ENCODE results near the gene LRMDA.

The LRMDA gene

DNA sequence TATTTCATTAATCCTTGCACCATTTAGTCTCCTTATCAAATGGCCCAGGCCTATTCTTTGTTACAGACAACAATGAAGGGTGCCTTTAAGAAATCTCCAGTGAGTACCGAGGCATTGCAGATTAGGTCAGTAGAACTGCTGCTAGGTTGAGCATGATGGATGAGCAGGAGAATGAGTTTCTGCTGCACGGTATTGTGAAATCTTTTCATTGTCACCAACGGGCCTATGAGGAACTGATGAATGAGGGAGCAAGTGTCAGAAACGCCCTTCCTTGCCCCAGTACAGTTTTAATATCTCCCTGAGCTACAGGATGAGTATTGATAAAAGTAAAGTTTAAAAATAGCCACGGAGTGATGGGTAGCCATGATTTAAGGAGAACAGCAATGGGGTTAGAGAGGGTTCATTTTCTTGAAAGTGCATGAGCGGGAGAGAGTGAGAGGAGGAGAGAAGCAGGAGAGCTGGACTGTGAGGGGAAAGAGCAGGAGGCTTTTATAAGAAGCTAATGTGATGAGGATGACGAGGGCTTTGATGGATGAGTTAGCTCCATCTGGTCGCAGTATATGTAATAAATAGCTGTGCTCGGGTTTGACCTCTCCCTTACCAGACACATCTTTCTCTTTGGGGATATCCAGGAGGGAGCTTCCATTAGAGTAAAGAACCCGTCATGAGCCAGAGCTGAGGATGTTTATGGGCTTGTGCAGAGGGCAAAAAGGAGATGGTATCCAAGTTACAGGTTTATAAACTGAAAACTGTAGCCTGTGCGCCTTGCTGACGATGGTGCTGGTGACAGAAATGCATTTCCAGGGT is 526.1 kb downstream of the LRMDA start:
- TF ChIP-seq CTCF (conservative IDR thresholded peaks at IDR 0.05; ENCODE audit: low read depth, low read length) = no peak
- DNase-seq (ENCODE audit: low read depth) = no peak
- no peak overlapping the region for H3K4me3 ChIP-seq (ENCODE audit: low read length)

- no peak for TF ChIP-seq CTCF (conservative IDR thresholded peaks at IDR 0.05; ENCODE audit: low read depth, low read length)
- no peak overlapping the region for H3K4me3 ChIP-seq (ENCODE audit: low read length)
- DNase-seq (ENCODE audit: low read depth) = peak; percentile 64
These were observed 527.8 kb downstream of the LRMDA start for GRCh38 chr10:75959209-75959608.

DNA sequence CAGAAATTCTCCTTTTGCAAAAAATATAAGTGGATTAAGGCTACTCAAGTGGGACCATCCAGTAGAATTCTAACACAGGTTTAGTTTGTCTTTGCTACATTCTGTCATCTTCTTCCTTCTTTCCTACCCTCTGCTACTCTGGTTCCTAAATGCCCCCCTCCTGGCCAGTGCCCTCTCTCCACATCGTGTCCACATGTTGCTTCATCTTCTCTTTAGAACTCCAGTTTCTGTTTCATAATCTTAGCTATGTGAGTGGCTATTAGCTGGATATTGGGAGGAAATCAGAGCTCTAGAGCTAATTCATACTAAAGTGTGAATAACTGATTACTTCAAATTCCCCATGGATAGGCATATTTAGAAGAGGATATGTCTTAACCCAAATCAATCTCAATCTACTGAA is 528.5 kb downstream of the LRMDA start:
- no peak for TF ChIP-seq CTCF (conservative IDR thresholded peaks at IDR 0.05; ENCODE audit: low read depth, low read length)
- H3K4me3 ChIP-seq (ENCODE audit: low read length) = no peak overlapping the region
- DNase-seq (ENCODE audit: low read depth) = no peak

DNA sequence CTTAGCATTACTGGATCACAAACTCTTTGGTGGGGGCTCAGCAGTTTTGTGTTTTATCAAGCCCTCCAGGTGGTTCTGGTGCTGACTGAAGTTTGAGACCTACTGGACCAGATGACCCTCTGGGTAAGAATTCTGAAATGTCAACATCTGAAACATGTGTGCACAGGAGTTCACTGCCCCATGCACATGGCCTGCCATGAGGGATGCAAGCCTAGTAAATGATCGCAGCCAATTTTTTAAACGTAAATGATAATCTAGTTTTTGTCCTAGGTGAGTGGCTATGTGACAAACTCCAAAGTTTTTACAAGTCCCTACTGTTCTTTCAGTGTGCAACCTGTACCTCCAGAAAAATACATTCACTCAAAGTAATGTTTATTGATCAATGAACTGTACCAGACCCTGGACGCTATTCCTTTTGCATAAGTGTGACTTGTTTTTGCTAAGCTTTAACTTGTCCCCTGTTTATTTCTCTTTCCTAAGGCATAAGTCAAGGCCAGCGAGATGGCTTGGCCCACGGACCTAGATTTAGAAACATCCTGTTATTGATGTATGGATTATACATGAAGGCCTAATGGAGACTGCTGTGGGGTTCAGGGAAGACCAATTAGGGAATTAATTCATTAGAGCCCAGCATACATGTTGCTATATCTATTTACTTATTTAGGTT is 531.1 kb downstream of the LRMDA start:
- H3K4me3 ChIP-seq (ENCODE audit: low read length) = no peak overlapping the region
- DNase-seq (ENCODE audit: low read depth) = no peak
- TF ChIP-seq CTCF (conservative IDR thresholded peaks at IDR 0.05; ENCODE audit: low read depth, low read length) = no peak

DNA sequence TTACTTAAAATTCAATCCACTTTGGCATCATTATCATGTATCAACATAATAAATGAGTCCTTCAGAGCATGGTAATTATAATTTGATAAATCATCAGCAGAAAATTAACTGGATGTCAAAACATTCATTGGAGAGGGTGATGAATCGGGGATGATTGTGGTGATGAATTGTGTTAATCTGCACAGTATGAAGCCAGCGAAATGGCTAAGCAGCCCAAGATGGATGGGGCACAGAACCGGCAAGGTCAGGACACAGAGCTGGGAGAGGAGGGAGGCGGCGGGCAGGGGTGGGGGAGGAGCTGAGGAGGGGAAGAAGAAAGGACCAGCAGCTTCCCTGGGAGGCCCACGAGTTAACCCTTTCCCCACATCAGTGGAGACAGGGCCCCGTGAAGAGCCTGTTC is 536.1 kb downstream of the LRMDA start:
- TF ChIP-seq CTCF (conservative IDR thresholded peaks at IDR 0.05; ENCODE audit: low read depth, low read length) = no peak
- no peak overlapping the region for H3K4me3 ChIP-seq (ENCODE audit: low read length)
- DNase-seq (ENCODE audit: low read depth) = no peak

DNA sequence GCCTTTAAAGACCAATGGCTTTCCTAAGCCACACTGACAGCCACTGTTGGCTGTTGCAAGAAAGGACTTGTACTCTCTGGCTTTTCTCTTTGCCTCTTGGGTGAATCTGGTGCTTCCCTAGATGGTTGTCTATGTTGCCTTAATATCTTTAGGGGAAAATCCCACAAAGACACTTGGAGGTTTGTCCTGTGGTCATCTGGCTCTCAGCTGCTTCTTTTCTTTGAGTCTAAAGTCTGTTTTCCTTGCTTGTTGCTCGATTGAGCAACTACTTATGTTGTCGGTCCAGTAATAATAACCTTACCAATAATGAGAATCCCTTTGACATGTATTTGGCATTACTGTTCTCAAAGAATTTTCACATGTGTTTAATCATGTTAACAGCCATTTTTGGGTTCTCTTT is 537.6 kb downstream of the LRMDA start:
- TF ChIP-seq CTCF (conservative IDR thresholded peaks at IDR 0.05; ENCODE audit: low read depth, low read length) = no peak
- H3K4me3 ChIP-seq (ENCODE audit: low read length) = no peak overlapping the region
- no peak for DNase-seq (ENCODE audit: low read depth)
